ENCODE measurements around the gene KIAA1328.

DNA sequence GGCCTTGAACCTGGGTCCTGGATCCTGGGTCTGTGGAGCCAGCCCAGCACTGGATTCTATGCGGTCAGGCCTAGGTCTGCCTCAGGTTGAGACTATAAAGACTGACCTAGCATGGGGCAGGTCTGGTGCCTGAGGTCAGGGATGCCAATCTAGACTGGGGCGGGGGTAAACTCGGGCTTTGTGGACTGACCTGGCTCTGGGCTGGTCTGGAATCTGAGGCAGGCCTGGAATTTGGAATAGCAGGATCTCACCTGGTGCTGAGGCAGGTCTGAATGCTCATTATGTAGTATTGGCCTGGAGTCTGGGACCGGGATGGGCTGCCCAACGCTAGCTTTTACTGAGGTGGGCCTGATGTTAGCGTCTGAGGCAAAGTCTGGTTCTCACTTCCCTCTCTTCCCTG is 256.0 kb downstream of the KIAA1328 start:
- TF ChIP-seq, protein P1, sequence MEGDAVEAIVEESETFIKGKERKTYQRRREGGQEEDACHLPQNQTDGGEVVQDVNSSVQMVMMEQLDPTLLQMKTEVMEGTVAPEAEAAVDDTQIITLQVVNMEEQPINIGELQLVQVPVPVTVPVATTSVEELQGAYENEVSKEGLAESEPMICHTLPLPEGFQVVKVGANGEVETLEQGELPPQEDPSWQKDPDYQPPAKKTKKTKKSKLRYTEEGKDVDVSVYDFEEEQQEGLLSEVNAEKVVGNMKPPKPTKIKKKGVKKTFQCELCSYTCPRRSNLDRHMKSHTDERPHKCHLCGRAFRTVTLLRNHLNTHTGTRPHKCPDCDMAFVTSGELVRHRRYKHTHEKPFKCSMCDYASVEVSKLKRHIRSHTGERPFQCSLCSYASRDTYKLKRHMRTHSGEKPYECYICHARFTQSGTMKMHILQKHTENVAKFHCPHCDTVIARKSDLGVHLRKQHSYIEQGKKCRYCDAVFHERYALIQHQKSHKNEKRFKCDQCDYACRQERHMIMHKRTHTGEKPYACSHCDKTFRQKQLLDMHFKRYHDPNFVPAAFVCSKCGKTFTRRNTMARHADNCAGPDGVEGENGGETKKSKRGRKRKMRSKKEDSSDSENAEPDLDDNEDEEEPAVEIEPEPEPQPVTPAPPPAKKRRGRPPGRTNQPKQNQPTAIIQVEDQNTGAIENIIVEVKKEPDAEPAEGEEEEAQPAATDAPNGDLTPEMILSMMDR (IDR thresholded peaks at IDR 0.05) = no peak
- no peak for TF ChIP-seq POLR2A (IDR thresholded peaks at IDR 0.05)

Measured in lower leg skin (tissue), 3 donors.